Activated naive CD8-positive, alpha-beta T cell treated with anti-CD3 and anti-CD28 coated beads, Interleukin-2, amount 50 U/mL, for 16 hours (primary cell): ENCODE results near the gene KLHL7.
"Not testable (repeated sequence)": the region's sequence is repeated elsewhere in the genome, so short reads cannot be mapped to it uniquely, and the experiment has no call there.

Experiments used
- DNase-seq: peaks from one replicate; pipeline ENCODE4 v3.0.0-alpha.2; 2020; ENCODE audit warnings: low read depth, low spot score

The KLHL7 gene

GRCh38 chr7:23213755-23214154 is 108.2 kb downstream of the KLHL7 start:
- DNase-seq, result no peak

- DNase-seq, result no peak
Observed at GRCh38 chr7:23214423-23214822, 108.8 kb downstream of the KLHL7 start.

GRCh38 chr7:23214938-23215337 is 109.4 kb downstream of the KLHL7 start:
- no peak for DNase-seq

GRCh38 chr7:23216021-23216420 is 110.4 kb downstream of the KLHL7 start:
- DNase-seq, result no peak

- no peak for DNase-seq
Observed at GRCh38 chr7:23218196-23218595, 112.6 kb downstream of the KLHL7 start.

GRCh38 chr7:23220690-23221305 is 115.2 kb downstream of the KLHL7 start:
- DNase-seq, result no peak

GRCh38 chr7:23222439-23223030 is 117.0 kb downstream of the KLHL7 start:
- DNase-seq, result no peak

- not testable (repeated sequence) for DNase-seq
Observed at GRCh38 chr7:23224364-23224763, 118.8 kb downstream of the KLHL7 start.

- DNase-seq, result no peak
Observed at GRCh38 chr7:23226844-23227450, 121.4 kb downstream of the KLHL7 start.
